Astrocyte of the cerebellum (primary cell): ENCODE measurements around the gene OCA2.

ENCODE experiments used
- DNase-seq: peaks from one replicate; pipeline ENCODE4 v3.0.0-alpha.2; 2011; ENCODE audit warnings: low read depth
- H3K4me3 ChIP-seq: 2 replicates; pipeline ENCODE4 v1.5.1; 2011; ENCODE audit warnings: mild to moderate bottlenecking, low read depth, low read length, moderate library complexity
- in situ Hi-C: cut with HindIII; loops from 2 replicates; pipeline ENCODE4 v1.10.0; 2017; ENCODE audit warnings: low sequenced_read_pairs
- TF ChIP-seq, protein P1 (sequence below): IDR thresholded peaks from 2 replicates; pipeline ENCODE4 v1.5.1; 2012; ENCODE audit warnings: low read length, low read depth, moderate library complexity, mild to moderate bottlenecking; ENCODE audit errors: missing control alignments

The OCA2 gene

DNA sequence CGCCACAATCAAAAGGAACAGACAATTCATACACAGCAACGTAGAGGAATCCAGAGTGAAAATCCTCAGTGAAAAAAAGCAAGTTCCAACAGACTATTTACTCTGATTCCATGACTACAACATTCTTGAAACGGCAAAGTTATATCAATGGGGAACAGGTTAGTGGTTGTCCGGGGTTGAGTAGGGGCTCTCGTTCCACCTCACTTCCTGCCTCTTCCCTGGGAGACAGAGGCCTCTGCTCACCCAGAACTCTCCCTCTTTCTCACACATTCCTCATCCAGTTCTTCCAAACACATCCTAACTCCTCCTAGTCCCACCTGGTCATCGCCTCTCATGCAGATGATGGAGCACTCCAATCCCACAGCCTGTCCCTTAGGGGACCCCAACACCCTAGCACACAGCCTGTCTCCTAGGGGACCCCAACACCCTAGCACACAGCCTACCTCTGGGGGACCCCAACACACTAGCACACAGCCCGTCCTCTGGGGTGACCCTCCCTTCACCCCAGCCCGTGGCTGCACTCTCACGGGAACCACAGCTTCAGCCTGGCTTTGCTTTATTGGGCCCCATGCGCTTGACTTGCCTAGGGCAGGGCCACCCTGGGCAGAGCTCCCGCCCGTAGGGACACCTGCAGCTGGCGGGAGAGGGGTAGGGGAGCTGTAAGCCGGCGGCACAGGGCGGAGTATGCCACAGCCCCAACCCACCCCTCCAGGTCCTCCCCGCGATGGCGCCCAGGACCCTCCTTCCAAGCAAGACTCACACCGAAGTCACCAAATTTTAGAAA is 5.2 kb downstream of the OCA2 start:
- in situ Hi-C loops: no loop called here
- H3K4me3 ChIP-seq: no peak overlapping the region
- no peak for DNase-seq
- TF ChIP-seq, protein P1, sequence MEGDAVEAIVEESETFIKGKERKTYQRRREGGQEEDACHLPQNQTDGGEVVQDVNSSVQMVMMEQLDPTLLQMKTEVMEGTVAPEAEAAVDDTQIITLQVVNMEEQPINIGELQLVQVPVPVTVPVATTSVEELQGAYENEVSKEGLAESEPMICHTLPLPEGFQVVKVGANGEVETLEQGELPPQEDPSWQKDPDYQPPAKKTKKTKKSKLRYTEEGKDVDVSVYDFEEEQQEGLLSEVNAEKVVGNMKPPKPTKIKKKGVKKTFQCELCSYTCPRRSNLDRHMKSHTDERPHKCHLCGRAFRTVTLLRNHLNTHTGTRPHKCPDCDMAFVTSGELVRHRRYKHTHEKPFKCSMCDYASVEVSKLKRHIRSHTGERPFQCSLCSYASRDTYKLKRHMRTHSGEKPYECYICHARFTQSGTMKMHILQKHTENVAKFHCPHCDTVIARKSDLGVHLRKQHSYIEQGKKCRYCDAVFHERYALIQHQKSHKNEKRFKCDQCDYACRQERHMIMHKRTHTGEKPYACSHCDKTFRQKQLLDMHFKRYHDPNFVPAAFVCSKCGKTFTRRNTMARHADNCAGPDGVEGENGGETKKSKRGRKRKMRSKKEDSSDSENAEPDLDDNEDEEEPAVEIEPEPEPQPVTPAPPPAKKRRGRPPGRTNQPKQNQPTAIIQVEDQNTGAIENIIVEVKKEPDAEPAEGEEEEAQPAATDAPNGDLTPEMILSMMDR: no peak

DNA sequence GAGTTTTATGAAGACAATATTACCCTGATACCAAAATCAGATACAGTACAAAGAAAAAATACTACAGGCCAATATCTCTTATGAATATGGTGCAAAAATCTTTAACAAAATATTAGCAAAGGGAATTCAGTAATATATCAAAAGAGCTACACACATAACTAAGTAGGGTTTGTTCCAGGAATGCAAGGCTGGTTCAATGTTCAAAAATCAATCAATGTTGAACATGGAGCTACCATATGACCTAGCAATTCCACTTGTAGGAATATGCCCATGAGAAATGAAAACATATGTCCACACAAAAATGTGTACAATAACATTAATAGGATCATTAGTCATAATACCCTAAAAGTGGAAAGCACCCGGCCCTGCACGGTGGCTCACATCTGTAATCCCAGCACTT is 7.8 kb downstream of the OCA2 start:
- in situ Hi-C loops: no loop called here
- H3K4me3 ChIP-seq: no peak overlapping the region
- DNase-seq: no peak
- TF ChIP-seq, protein P1: no peak

DNA sequence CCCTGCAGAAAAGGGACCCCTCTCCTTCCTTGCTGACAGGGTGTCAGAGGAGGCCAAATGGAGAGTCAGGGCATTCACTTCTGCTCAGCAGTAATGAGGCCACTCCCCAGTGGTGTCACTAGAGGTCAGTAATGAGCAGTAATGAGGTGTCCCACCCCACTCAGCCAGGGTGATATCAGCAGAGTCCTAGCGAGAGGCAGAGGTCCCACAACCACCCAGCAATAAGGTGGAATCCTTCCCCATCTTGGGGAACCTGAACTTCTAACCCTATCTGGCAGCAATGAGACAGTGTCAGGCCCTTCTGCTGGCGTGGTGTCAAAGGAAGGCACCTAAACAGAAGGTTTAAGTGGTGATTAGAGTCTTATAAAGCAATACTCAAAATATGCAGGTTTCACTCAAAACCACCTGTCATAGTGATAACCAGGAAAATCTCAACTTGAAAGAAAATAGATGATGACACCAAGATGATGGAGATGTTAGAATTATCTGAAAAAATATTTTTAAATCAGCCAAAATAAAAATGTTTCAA is 12.9 kb downstream of the OCA2 start:
- H3K4me3 ChIP-seq: no peak overlapping the region
- DNase-seq: peak; percentile 32
- TF ChIP-seq, protein P1: peak; percentile 84
- in situ Hi-C loops: no loop called here

DNA sequence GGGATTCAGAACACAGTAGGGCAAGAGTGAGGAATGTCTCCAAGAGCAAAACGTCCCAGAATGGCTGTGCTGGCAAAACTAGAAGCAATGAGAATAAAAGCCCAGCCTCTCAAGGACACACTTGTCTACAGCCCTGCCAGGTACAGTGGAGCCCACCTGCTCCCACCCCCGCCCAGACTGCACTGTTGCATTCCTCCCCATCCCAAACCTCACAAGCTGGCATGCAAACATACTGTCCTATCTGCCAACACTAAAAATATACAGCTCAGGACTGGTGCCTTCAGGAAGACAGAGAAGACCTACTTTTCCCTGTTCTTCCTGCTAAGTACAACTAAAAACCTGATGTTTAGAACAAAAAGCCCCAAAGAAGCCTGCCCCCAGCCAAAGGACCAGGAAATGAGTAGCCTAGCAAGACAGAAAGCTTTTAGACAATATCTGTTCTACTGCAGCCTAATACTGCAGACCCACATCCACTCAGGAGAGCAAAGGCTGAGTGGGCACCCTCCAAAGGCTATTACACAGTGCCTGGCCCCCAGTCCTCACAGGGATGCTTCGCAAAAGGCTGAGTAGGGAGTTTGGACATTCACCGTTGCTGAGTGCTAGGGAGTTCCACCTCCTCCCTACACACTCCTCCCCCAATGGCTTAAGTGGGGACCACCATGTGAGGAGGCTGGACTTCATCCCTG is 13.5 kb downstream of the OCA2 start:
- TF ChIP-seq, protein P1: no peak
- in situ Hi-C loops: no loop called here

DNA sequence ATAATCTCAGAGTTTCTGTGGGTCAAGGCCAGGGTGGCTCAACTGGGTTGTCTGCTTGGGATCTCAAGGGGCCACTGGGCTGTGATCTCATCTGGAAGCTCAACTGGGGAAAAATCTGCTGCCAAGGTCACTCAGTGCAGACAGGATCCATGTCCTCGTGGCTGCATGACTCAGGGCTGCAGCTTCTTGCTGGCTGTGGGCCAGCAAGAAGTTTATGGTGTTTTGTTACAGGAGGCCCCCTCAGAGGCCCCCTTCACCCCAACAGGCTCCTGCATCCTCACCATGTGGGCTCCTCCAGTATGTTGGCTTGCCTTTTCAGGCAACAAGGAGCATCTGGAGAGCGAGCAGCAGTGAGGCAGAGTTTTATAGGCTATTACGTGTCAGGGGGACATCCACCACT is 14.6 kb downstream of the OCA2 start:
- no peak overlapping the region for H3K4me3 ChIP-seq
- no peak for DNase-seq
- TF ChIP-seq, protein P1: no peak
- in situ Hi-C loops: no loop called here

More for the DNA sequence above, 13.5 kb downstream of the OCA2 start:
- DNase-seq: no peak
- no peak overlapping the region for H3K4me3 ChIP-seq

DNA sequence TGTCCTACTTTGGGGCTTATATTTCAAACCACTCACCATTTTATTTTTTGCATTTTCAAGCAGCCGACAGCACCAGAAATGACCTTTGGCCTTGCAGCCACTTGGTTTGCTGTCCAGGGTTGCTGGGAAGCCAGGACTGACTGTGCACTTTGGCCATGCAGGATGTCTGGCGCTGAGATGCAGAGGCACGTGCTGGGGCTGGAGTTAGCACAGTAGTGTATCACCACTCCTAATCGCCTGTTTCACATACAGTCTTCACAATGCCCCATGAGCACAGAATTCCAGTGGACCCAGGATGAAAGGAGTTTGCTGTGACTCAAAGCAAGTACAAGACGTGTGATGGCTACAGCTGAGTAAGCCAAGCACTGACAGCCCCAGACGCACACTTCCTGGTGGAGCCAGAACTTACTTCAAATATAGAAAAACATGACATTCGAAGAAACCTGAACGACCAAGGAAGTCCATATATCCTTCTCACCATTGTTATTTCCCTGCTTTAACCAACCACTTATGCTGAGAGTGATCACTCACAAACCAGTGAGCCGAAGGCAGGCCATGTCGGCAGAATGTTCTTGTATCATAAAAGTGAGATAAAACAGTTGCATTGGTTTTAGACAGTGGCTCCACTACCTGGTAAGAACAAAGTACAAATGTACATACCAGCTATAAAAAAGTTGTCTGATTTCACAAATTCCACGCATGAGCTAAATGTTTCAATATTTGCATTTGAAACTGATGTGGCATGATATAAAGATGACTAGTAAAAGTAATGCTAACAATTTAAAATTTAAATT is 16.0 kb downstream of the OCA2 start:
- DNase-seq: no peak
- in situ Hi-C loops: no loop called here
- TF ChIP-seq, protein P1: no peak
- H3K4me3 ChIP-seq: no peak overlapping the region
